Psoas muscle (tissue), 8 donors: ENCODE data around the gene TMEFF2. TPM values are rescaled to one million over a fixed set of nuclear protein-coding genes. Genes with fewer than 3 reads are reported as not detected.
"Not testable (repeated sequence)": the region's sequence is repeated elsewhere in the genome, so short reads cannot be mapped to it uniquely, and the experiment has no call there.

Source experiments
- ATAC-seq, 4 donors: fragments of 200-7000 bp; cut with Tn5 transposase; one replicate each; pipeline ENCODE4 v1.9.1; 2020; ENCODE audit warnings: moderate library complexity in 3 of 4, mild to moderate bottlenecking in 2 of 4
- DNase-seq, 2 donors: peaks; one replicate each; pipeline ENCODE4 v3.0.0-alpha.2; 2020
- H3K27ac ChIP-seq: fragments of 200-600 bp; one replicate; pipeline ENCODE4 v1.8.0; 2022
- H3K27me3 ChIP-seq, 3 donors: fragments of 200-600 bp in 1 of 3; one replicate each; pipeline versions ENCODE4 v1.6.1 to v1.8.0; 2013 to 2022; ENCODE audit warnings: low read length in 2 of 3, mild to moderate bottlenecking in 2 of 3, moderate library complexity in 1 of 3; ENCODE audit not compliant: insufficient read depth in 3 of 3
- H3K36me3 ChIP-seq, 2 donors: fragments of 200-600 bp in 1 of 2; one replicate each; pipeline versions ENCODE4 v1.6.1 to v1.8.0; 2013 to 2022; ENCODE audit warnings: low read depth in 1 of 2, mild to moderate bottlenecking in 1 of 2, moderate library complexity in 1 of 2; ENCODE audit not compliant: insufficient read depth in 1 of 2
- H3K4me1 ChIP-seq: fragments of 200-600 bp; one replicate; pipeline ENCODE4 v1.8.0; 2022
- H3K4me3 ChIP-seq: fragments of 200-600 bp; one replicate; pipeline ENCODE4 v1.8.0; 2022; ENCODE audit warnings: mild to moderate bottlenecking
- H3K9me3 ChIP-seq: fragments of 200-600 bp; one replicate; pipeline ENCODE4 v1.8.0; 2022
- CTCF ChIP-seq: fragments of 200-600 bp; IDR thresholded peaks from one replicate; pipeline ENCODE4 v1.8.0; 2022; ENCODE audit warnings: antibody characterized with exemption
- WGBS, 3 donors: extraction: QIAGEN DNeasy Blood & Tissue Kit; methylation state at CpG; one replicate each; pipeline versions ENCODE4 v1.1.6 to v1.1.7; 2013; 5-methylcytosine and 5-hydroxymethylcytosine counted together
- intact Hi-C, 2 donors: fragments of 100-400 bp; cut with DNase I; formaldehyde crosslinking; loops; one replicate each; pipeline versions ENCODE4 v1.11.0 to v1.14.2; 2022
- polyA plus RNA-seq, 3 donors: library from polyadenylated mRNA; stranded (reverse); fragments of 200-250 nt; gene quantifications; one replicate each; pipeline ENCODE4 v1.2.3, GENCODE V29; 2013
- total RNA-seq, 4 donors: library from RNA; stranded (reverse); fragmentation: NEBNext Ultra II Directional in 2 of 4; extraction: Animal tissue kit (Norgen Biotek cat#: 25700) in 2 of 4; gene quantifications; one replicate each; pipeline versions ENCODE4 v1.2.1 to v1.2.4, GENCODE V29; 2021 to 2023
- donor health status: healthy with polysubstance abuse.
- donor health status: DM: no; HTN: no; CAD: no; lungs with moderate emphysema.
- donor health status: Bipolar disorder and iron deficiency.
- donor health status: healthy.
- donor health status: DM: yes; HTN: yes; CAD: no.
- donor health status: DM: no; HTN: no; CAD: no.
- donor health status: DM: no; HTN: no; CAD: no.
- donor health status: DM: yes; HTN: yes; CAD: no.

Gene TMEFF2
- total and polyA plus RNA-seq, 7 donors, result 0.07 to 0.47 (median 0.16) TPM; not detected in 4

- WGBS, 3 donors, result 75 to 95% (median 90%) methylated on average over 5 of the region's 5 CpGs
- intact Hi-C loops, result no loop called here
- TF ChIP-seq CTCF, result no peak
Measured at GRCh38 chr2:192082121-192082520, 112.6 kb downstream of the TMEFF2 start.

GRCh38 chr2:192080096-192080495, 114.6 kb downstream of the TMEFF2 start:
- H3K36me3 ChIP-seq, DNase-seq, H3K27me3 ChIP-seq, H3K4me1 ChIP-seq, H3K27ac ChIP-seq, ATAC-seq, H3K9me3 ChIP-seq, intact Hi-C loops, H3K4me3 ChIP-seq: not testable (repeated sequence)
- 78 to 80% (median 78%) methylated on average over 3 of the region's 3 CpGs for WGBS, 3 donors

More at GRCh38 chr2:192082121-192082520, 112.6 kb downstream of the TMEFF2 start:
- no peaks in the 10 kb centered on the region for H3K36me3 ChIP-seq
- H3K9me3 ChIP-seq, result no peaks in the 10 kb centered on the region
- ATAC-seq, result no peak
- H3K27me3 ChIP-seq, result no peaks in the 10 kb centered on the region
- DNase-seq, result no peak
- H3K27ac ChIP-seq, result no peak overlapping the region
- H3K4me3 ChIP-seq, result no peak overlapping the region
- no peaks in the 10 kb centered on the region for H3K4me1 ChIP-seq

GRCh38 chr2:192073878-192074277, 120.9 kb downstream of the TMEFF2 start:
- H3K27ac ChIP-seq, result no peak overlapping the region
- TF ChIP-seq CTCF, result no peak
- intact Hi-C loops, result no loop called here

DNA sequence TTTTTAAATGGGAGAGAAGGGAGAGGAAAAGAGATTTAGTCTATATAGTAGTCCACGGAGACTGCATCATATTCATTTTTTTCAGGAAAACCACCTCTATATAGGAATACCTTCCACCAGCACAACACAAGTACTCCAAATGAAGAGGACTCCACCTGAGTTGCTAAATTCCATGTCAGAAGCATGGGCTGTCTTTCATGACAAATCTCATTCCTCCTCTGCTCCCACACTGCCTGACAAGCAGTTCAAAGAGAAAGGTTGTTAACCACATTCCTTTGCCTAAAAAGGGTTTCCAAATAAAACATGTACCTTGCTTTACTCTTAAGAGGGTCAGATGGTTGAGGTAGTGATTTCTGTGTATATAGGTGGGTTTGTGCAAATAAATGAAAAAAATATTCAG, 122.0 kb downstream of the TMEFF2 start:
- 71 to 85% (median 80%) methylated on average over 1 of the region's 1 CpG for WGBS, 3 donors
- no peaks in the 10 kb centered on the region for H3K4me1 ChIP-seq
- H3K27ac ChIP-seq, result no peak overlapping the region
- TF ChIP-seq CTCF, result no peak
- no peak for DNase-seq
- intact Hi-C loops, result no loop called here
- H3K27me3 ChIP-seq, result no peaks in the 10 kb centered on the region
- H3K4me3 ChIP-seq, result no peak overlapping the region
- ATAC-seq, result no peak
- H3K36me3 ChIP-seq, result no peaks in the 10 kb centered on the region
- H3K9me3 ChIP-seq, result no peaks in the 10 kb centered on the region

More at GRCh38 chr2:192073878-192074277, 120.9 kb downstream of the TMEFF2 start:
- Histone ChIP-seq H3K36me3 (no peaks in the 10 kb centered on the region), H3K27me3 (no peaks in the 10 kb centered on the region), H3K4me1 (no peaks in the 10 kb centered on the region), H3K4me3 (no peak overlapping the region), H3K9me3 (no peaks in the 10 kb centered on the region)
- ATAC-seq (no peak), DNase-seq (no peak)

GRCh38 chr2:192072261-192072660, 122.5 kb downstream of the TMEFF2 start:
- Histone ChIP-seq H3K27me3 (no peaks in the 10 kb centered on the region), H3K27ac (no peak overlapping the region), H3K4me1 (no peaks in the 10 kb centered on the region), H3K9me3 (no peaks in the 10 kb centered on the region), H3K4me3 (no peak overlapping the region), H3K36me3 (no peaks in the 10 kb centered on the region)
- intact Hi-C loops, result no loop called here
- WGBS, 3 donors, result 69 to 80% (median 75%) methylated on average over 2 of the region's 2 CpGs
- DNase-seq (no peak), ATAC-seq (no peak)
- TF ChIP-seq CTCF, result no peak
